Body of pancreas (tissue), 4 donors: ENCODE data around the gene SCPEP1.

Source experiments
- POLR2A ChIP-seq, 3 donors: fragments of 450-650 bp; IDR thresholded peaks; one replicate each; pipeline ENCODE4 v1.6.1; 2016; ENCODE audit warnings: antibody characterized with exemption in 3 of 3, mild to moderate bottlenecking in 2 of 3
- TF ChIP-seq, protein P1 (sequence below), 7 experiments: fragments of 450-650 bp in 4 of 7; fragments of 200-600 bp in 3 of 7; sonication (generic) in 3 of 7; IDR thresholded peaks; one replicate each; pipeline ENCODE4 v1.5.1; 2016 to 2019; ENCODE audit warnings: antibody characterized with exemption in 7 of 7

DNA sequence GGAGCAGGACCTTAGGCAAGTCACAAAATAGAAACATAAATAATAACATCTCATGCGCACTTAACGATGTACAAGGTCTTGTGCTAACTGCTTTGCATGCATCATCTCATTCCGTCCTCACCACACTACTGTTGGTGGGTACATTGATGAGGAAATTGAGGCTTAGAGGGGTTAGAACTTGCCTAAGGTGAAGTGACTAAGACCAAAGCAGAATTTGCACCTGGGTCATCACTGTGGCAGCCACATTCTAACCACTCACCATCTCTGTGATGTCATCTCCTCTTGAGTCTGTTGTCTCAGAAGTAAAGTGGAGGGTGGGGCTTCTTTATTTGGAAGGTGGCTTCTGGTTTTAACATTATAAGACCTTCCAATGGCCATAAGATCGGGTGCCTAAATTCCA, 43.7 kb upstream of the SCPEP1 start:
- TF ChIP-seq, protein P1, sequence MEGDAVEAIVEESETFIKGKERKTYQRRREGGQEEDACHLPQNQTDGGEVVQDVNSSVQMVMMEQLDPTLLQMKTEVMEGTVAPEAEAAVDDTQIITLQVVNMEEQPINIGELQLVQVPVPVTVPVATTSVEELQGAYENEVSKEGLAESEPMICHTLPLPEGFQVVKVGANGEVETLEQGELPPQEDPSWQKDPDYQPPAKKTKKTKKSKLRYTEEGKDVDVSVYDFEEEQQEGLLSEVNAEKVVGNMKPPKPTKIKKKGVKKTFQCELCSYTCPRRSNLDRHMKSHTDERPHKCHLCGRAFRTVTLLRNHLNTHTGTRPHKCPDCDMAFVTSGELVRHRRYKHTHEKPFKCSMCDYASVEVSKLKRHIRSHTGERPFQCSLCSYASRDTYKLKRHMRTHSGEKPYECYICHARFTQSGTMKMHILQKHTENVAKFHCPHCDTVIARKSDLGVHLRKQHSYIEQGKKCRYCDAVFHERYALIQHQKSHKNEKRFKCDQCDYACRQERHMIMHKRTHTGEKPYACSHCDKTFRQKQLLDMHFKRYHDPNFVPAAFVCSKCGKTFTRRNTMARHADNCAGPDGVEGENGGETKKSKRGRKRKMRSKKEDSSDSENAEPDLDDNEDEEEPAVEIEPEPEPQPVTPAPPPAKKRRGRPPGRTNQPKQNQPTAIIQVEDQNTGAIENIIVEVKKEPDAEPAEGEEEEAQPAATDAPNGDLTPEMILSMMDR (IDR thresholded peaks at IDR 0.05) = no peak
- TF ChIP-seq POLR2A (IDR thresholded peaks at IDR 0.05) = no peak
